PFSK-1 (cell line): ENCODE results near the gene KIAA0825.

Experiments used
- POLR2AphosphoS5 ChIP-seq: IDR thresholded peaks from 2 replicates; pipeline ENCODE4 v1.6.1; 2012; ENCODE audit warnings: low read depth, mild to moderate bottlenecking, control low read depth, low read length, moderate library complexity
- TAF1 ChIP-seq: IDR thresholded peaks from 2 replicates; pipeline ENCODE4 v1.6.1; 2012; ENCODE audit warnings: low read length, control low read depth, borderline replicate concordance; ENCODE audit not compliant: insufficient read depth
- TF ChIP-seq, protein P1 (sequence below), 2 experiments: IDR thresholded peaks; 2 replicates each; pipeline versions ENCODE4 v1.6.1 to v1.8.0; 2011 to 2012; ENCODE audit warnings: low read depth in 2 of 2, low read length in 2 of 2, control low read depth in 1 of 2, inconsistent platforms in 1 of 2, mild to moderate bottlenecking in 1 of 2, moderate library complexity in 1 of 2; ENCODE audit not compliant: insufficient read depth in 1 of 2

DNA sequence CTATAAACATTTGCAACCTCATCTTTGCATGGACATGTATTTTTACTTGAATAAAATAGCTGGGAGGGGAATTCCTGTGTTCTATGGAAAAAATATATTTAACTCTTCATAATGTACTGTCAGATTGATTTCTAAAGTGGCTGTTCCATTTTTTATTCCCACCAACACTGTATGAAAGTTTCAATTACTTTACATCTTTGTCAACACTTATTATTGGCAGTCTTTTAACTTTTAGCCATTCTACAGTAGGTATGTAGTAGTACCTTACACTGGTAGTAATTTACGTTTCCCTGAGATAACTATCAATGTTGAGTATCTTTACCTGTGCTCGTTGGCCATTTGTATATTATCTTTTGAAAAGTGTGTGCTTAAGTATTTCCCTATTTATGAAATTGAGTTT is 429.7 kb downstream of the KIAA0825 start:
- TF ChIP-seq TAF1: no peak
- TF ChIP-seq, protein P1, sequence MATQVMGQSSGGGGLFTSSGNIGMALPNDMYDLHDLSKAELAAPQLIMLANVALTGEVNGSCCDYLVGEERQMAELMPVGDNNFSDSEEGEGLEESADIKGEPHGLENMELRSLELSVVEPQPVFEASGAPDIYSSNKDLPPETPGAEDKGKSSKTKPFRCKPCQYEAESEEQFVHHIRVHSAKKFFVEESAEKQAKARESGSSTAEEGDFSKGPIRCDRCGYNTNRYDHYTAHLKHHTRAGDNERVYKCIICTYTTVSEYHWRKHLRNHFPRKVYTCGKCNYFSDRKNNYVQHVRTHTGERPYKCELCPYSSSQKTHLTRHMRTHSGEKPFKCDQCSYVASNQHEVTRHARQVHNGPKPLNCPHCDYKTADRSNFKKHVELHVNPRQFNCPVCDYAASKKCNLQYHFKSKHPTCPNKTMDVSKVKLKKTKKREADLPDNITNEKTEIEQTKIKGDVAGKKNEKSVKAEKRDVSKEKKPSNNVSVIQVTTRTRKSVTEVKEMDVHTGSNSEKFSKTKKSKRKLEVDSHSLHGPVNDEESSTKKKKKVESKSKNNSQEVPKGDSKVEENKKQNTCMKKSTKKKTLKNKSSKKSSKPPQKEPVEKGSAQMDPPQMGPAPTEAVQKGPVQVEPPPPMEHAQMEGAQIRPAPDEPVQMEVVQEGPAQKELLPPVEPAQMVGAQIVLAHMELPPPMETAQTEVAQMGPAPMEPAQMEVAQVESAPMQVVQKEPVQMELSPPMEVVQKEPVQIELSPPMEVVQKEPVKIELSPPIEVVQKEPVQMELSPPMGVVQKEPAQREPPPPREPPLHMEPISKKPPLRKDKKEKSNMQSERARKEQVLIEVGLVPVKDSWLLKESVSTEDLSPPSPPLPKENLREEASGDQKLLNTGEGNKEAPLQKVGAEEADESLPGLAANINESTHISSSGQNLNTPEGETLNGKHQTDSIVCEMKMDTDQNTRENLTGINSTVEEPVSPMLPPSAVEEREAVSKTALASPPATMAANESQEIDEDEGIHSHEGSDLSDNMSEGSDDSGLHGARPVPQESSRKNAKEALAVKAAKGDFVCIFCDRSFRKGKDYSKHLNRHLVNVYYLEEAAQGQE (IDR thresholded peaks at IDR 0.05; ENCODE audit: insufficient read depth in 1 of 2, low read depth in 2 of 2, low read length in 2 of 2): no peak
- no peak for TF ChIP-seq POLR2AphosphoS5
